Measurements from ENCODE around the gene UFC1.

The UFC1 gene

DNA sequence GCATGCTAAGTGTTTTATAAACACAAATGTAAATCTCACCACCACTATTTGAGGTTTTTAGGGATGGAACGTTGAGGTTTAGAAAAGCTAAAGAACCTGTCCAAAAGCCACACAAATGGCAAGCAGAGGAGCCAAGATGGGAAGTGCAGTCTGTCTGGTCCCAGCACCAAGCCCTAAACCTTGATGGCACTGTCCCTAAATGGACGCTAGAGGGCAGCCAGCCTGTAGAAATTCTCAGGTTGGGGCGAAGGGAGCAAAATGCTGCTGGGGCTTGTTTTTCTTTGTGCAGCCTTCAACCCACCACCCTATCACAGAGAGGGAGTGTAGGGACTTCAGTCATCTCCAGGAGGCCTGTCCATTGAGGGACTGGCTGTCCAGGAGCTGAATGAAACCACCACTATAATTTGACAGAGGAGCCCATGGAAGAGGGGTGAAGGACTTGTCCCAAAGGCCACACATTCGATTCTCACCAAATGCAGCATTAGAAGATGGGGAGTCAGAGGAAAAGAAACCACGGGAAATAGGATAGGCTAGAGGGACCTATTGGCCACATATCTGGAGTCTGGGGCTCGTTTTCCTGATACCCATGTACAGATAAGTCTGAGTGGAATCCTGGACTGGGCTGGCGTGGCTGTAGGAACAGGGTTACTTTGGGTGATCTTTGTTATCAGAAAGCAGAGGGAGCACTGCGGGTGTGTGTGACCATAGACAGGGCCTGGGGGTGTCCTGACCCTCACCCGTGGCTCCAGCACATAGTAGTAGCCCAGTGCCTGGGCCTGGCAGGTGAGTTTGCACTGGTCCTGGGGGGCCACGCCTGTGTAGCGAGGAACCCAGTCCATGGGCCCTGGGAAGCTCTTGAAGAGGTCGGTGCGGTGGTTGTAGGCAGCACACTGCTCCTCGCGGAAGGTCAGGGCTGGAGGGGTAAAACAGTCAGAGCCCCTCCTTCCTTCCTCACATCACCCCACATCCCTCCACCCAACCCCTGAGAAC, 39.0 kb downstream of the UFC1 start:
- TF ChIP-seq, protein P1, sequence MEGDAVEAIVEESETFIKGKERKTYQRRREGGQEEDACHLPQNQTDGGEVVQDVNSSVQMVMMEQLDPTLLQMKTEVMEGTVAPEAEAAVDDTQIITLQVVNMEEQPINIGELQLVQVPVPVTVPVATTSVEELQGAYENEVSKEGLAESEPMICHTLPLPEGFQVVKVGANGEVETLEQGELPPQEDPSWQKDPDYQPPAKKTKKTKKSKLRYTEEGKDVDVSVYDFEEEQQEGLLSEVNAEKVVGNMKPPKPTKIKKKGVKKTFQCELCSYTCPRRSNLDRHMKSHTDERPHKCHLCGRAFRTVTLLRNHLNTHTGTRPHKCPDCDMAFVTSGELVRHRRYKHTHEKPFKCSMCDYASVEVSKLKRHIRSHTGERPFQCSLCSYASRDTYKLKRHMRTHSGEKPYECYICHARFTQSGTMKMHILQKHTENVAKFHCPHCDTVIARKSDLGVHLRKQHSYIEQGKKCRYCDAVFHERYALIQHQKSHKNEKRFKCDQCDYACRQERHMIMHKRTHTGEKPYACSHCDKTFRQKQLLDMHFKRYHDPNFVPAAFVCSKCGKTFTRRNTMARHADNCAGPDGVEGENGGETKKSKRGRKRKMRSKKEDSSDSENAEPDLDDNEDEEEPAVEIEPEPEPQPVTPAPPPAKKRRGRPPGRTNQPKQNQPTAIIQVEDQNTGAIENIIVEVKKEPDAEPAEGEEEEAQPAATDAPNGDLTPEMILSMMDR (IDR thresholded peaks at IDR 0.05; ENCODE audit: low read length, missing control alignments): peak; percentile 97
- peak; percentile 84 for DNase-seq (ENCODE audit: low read depth)
- no peak overlapping the region for H3K4me3 ChIP-seq (replicated peaks; ENCODE audit: low read depth, low read length)

- no peak for DNase-seq (ENCODE audit: low read depth)
- H3K4me3 ChIP-seq (replicated peaks; ENCODE audit: low read depth, low read length): no peak overlapping the region
These were observed 39.9 kb downstream of the UFC1 start for GRCh38 chr1:161193561-161194235.

GRCh38 chr1:161195171-161195570, 41.4 kb downstream of the UFC1 start:
- DNase-seq (ENCODE audit: low read depth): no peak
- no peak overlapping the region for H3K4me3 ChIP-seq (replicated peaks; ENCODE audit: low read depth, low read length)
- TF ChIP-seq, protein P1 (IDR thresholded peaks at IDR 0.05; ENCODE audit: low read length, missing control alignments): no peak

More at GRCh38 chr1:161193561-161194235, 39.9 kb downstream of the UFC1 start:
- TF ChIP-seq, protein P1 (IDR thresholded peaks at IDR 0.05; ENCODE audit: low read length, missing control alignments): no peak

GRCh38 chr1:161196111-161196510, 42.3 kb downstream of the UFC1 start:
- DNase-seq (ENCODE audit: low read depth): no peak
- TF ChIP-seq, protein P1 (IDR thresholded peaks at IDR 0.05; ENCODE audit: low read length, missing control alignments): no peak
- peak overlapping the region; percentile 65 for H3K4me3 ChIP-seq (replicated peaks; ENCODE audit: low read depth, low read length)

GRCh38 chr1:161196521-161197451, 43.0 kb downstream of the UFC1 start:
- peak; percentile 83 for DNase-seq (ENCODE audit: low read depth)
- TF ChIP-seq, protein P1 (IDR thresholded peaks at IDR 0.05; ENCODE audit: low read length, missing control alignments): no peak
- H3K4me3 ChIP-seq (replicated peaks; ENCODE audit: low read depth, low read length): peak overlapping the region; percentile 65

DNA sequence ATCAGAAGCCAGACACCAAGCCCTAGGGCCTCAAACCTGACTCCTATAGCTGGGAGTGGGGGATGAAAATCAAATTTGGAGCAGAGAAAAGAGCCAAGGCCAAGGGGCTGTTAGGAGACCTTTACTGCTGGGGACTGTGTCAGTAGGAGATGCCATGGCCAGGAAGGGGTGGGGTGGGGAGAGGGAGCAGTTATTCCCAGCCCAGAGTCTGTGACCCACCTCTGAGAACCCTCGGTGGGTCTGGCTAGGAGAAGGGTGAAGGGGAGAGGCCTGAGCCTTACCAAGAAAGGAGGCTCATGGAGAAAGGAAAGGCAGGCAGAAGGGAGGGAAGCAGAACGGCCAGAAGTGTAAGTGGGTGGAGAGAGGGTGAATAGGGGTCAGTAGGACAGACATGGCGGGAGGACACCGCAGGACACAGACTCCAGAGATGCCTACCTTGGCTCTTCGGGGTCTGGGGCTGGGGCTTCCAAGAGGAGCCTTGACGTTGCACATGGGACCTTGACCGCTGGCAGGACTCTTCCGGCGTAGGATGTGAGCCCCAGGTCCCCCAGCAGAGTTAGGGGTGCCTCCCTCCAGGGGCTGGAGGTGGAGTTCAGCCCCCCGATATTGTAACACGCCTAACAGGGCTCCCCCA, 43.9 kb downstream of the UFC1 start:
- TF ChIP-seq, protein P1 (IDR thresholded peaks at IDR 0.05; ENCODE audit: low read length, missing control alignments): no peak
- H3K4me3 ChIP-seq (replicated peaks; ENCODE audit: low read depth, low read length): peak overlapping the region; percentile 65
- DNase-seq (ENCODE audit: low read depth): no peak

Data from fibroblast of pulmonary artery (primary cell).